HG02571 (cell line): ENCODE results near the gene CSTF2.

Experiments used
- ATAC-seq: cut with Tn5 transposase; IDR thresholded peaks from one replicate; pipeline ENCODE4 v1.9.1; 2021; ENCODE audit warnings: mild to moderate bottlenecking, moderate library complexity; ENCODE audit not compliant: unreplicated experiment

The CSTF2 gene

GRCh38 chrX:100871594-100872560, 51.7 kb downstream of the CSTF2 start:
- ATAC-seq, result no peak

- ATAC-seq, result no peak
Observed at GRCh38 chrX:100874325-100874724, 54.1 kb downstream of the CSTF2 start, which contains the start of gene NOX1. NOX1 (minus strand) TSS chrX:100874359; CDS start chrX:100874139, 220 bp downstream.

- no peak for ATAC-seq
Observed at GRCh38 chrX:100880368-100880767, 60.2 kb downstream of the CSTF2 start.

- ATAC-seq, result no peak
Observed at GRCh38 chrX:100883654-100884053, 63.5 kb downstream of the CSTF2 start.
